Neural progenitor cell (in vitro differentiated cells): ENCODE results near the gene TPD52L1.

Experiments
- EZH2 ChIP-seq: fragments of 200-600 bp; sonication (generic); IDR thresholded peaks from 2 replicates; pipeline ENCODE4 v1.6.1; 2017; ENCODE audit warnings: antibody characterized with exemption, mild to moderate bottlenecking, moderate library complexity
- EZH2phosphoT487 ChIP-seq: fragments of 200-600 bp; sonication (generic); IDR thresholded peaks from 2 replicates; pipeline ENCODE4 v1.6.1; 2017; ENCODE audit warnings: antibody characterized with exemption
- TF ChIP-seq, protein P1 (sequence below): fragments of 200-600 bp; sonication (generic); IDR thresholded peaks from 2 replicates; pipeline ENCODE4 v1.5.1; 2017; ENCODE audit warnings: antibody characterized with exemption, mild to moderate bottlenecking

DNA sequence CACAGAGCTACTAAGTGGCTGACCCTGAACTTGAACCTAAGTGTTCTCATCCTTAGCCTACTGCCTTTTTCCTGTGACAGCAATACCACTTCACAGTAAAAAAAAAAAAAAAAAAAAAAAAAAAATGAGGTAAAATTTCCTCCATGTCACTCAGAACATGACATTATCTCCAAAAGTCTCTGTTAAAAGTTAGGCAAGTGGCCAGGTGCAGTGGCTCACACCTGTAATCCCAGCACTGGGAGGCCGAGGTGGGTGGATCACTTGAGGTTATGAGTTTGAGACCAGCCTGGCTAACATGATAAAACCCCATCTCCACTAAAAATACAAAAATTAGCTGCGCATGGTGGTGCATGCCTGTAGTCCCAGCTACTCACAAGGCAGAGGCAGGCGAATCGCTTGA, 159.4 kb downstream of the TPD52L1 start:
- TF ChIP-seq EZH2phosphoT487 (no peak), EZH2 (no peak)
- TF ChIP-seq, protein P1, sequence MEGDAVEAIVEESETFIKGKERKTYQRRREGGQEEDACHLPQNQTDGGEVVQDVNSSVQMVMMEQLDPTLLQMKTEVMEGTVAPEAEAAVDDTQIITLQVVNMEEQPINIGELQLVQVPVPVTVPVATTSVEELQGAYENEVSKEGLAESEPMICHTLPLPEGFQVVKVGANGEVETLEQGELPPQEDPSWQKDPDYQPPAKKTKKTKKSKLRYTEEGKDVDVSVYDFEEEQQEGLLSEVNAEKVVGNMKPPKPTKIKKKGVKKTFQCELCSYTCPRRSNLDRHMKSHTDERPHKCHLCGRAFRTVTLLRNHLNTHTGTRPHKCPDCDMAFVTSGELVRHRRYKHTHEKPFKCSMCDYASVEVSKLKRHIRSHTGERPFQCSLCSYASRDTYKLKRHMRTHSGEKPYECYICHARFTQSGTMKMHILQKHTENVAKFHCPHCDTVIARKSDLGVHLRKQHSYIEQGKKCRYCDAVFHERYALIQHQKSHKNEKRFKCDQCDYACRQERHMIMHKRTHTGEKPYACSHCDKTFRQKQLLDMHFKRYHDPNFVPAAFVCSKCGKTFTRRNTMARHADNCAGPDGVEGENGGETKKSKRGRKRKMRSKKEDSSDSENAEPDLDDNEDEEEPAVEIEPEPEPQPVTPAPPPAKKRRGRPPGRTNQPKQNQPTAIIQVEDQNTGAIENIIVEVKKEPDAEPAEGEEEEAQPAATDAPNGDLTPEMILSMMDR = no peak
